K562 (cell line): ENCODE results near the gene HNRNPH3. TPM values are rescaled to one million over a fixed set of nuclear protein-coding genes. Genes with fewer than 3 reads are reported as not detected.

Source experiments
- BMI1 ChIP-seq: fragments of 150-350 bp; IDR thresholded peaks from 2 replicates; pipeline ENCODE4 v1.6.1; 2014; ENCODE audit warnings: low read length
- DIDO1 ChIP-seq: fragments of 450-650 bp; IDR thresholded peaks from 2 replicates; pipeline ENCODE4 v1.6.1; 2016; ENCODE audit warnings: low read depth, missing biosample characterization, missing genetic modification characterization
- ELF4 ChIP-seq: fragments of 450-650 bp; formaldehyde crosslinking; IDR thresholded peaks from 2 replicates; pipeline ENCODE4 v1.4.0; 2022; ENCODE audit warnings: missing genetic modification characterization
- FOXJ2 ChIP-seq: fragments of 200-800 bp; sonication (Bioruptor generic); IDR thresholded peaks from 2 replicates; pipeline ENCODE4 v1.6.1; 2016; ENCODE audit warnings: missing genetic modification characterization, missing compliant biosample characterization
- FOXK2 ChIP-seq, 2 experiments: fragments of 450-650 bp; IDR thresholded peaks in 1 of 2; conservative IDR thresholded peaks in 1 of 2; 2 replicates each; pipeline ENCODE4 v1.6.1; 2016; ENCODE audit warnings: low read depth in 2 of 2, mild to moderate bottlenecking in 1 of 2
- FOXM1 ChIP-seq, 2 experiments: fragments of 450-650 bp in 1 of 2; sonication (generic) in 1 of 2; formaldehyde crosslinking in 1 of 2; IDR thresholded peaks; 2 replicates each; pipeline versions ENCODE4 v1.6.1 to v1.9.0; 2017 to 2022; ENCODE audit warnings: low read depth in 2 of 2, mild to moderate bottlenecking in 2 of 2, missing genetic modification reagents in 1 of 2, moderate library complexity in 1 of 2
- HNRNPLL ChIP-seq: fragments of 200-400 bp; formaldehyde crosslinking; IDR thresholded peaks from 2 replicates; pipeline ENCODE4 v1.6.1; 2017; ENCODE audit warnings: low read length, low read depth, mild to moderate bottlenecking; ENCODE audit not compliant: poor library complexity, severe bottlenecking
- RFX1 ChIP-seq: fragments of 450-650 bp; IDR thresholded peaks from 2 replicates; pipeline ENCODE4 v1.6.1; 2016; ENCODE audit warnings: mild to moderate bottlenecking, moderate library complexity
- SMARCA5 ChIP-seq: fragments of 450-650 bp; IDR thresholded peaks from 2 replicates; pipeline ENCODE4 v1.6.1; 2016
- TAF7 ChIP-seq: fragments of 450-650 bp; IDR thresholded peaks from 2 replicates; pipeline ENCODE4 v1.6.1; 2016; ENCODE audit warnings: missing genetic modification characterization, missing compliant biosample characterization
- ZNF146 ChIP-seq: IDR thresholded peaks from one replicate; pipeline ENCODE4 v1.6.1; 2018; ENCODE audit warnings: missing compliant biosample characterization; ENCODE audit not compliant: unreplicated experiment
- ZNF384 ChIP-seq: IDR thresholded peaks from 2 replicates; pipeline ENCODE4 v1.6.1; 2012; ENCODE audit warnings: low read depth, low read length, improper control_type of control experiment
- polyA plus RNA-seq, 8 experiments: library from polyadenylated mRNA; depleted of rRNA in 4 of 8; stranded (reverse) in 5 of 8; unstranded in 3 of 8; fragments of >200 nt; fragmentation: Nextera tagmentation in 2 of 8; fragmentation: Illumina TruSeq in 1 of 8; extraction: Ambion mirVana in 2 of 8; extraction: Trizol in 1 of 8; gene quantifications; 2 replicates each; pipeline versions ENCODE4 v1.2.1 to v1.2.3, GENCODE V29; 2011 to 2014; ENCODE audit warnings: inconsistent platforms in 1 of 8, missing spikeins in 1 of 8
- total RNA-seq, 7 experiments: library from RNA; depleted of rRNA in 6 of 7; stranded (reverse); fragments of >200 nt in 6 of 7; fragmentation: Illumina TruSeq in 2 of 7; extraction: Trizol in 2 of 7; gene quantifications; 2 replicates each; pipeline versions ENCODE4 v1.2.1 to v1.2.3, GENCODE V29; 2011 to 2021; ENCODE audit warnings: low replicate concordance in 1 of 7
- TF ChIP-seq, protein P1 (sequence below): fragments of 250-450 bp; sonication (Bioruptor Pico); IDR thresholded peaks from 2 replicates; pipeline ENCODE4 v1.4.0; 2020; ENCODE audit warnings: mild to moderate bottlenecking, moderate library complexity, borderline replicate concordance
- TF ChIP-seq, protein P2 (sequence below): fragments of 450-650 bp; IDR thresholded peaks from 2 replicates; pipeline ENCODE4 v1.6.1; 2017; ENCODE audit warnings: antibody characterized with exemption, mild to moderate bottlenecking
- TF ChIP-seq, protein P3 (sequence below), 2 experiments: fragments of 450-650 bp; IDR thresholded peaks; 2 replicates each; pipeline ENCODE4 v1.6.1; 2018; ENCODE audit warnings: mild to moderate bottlenecking in 2 of 2, low read depth in 1 of 2; ENCODE audit not compliant: partially characterized antibody in 2 of 2

HNRNPH3 gene
- total and polyA plus RNA-seq, 9 of the 15 experiments (the other 6 are each of a cell fraction or from before 2014, with no cell fraction given) = 52.8 to 562 (median 152) TPM

DNA sequence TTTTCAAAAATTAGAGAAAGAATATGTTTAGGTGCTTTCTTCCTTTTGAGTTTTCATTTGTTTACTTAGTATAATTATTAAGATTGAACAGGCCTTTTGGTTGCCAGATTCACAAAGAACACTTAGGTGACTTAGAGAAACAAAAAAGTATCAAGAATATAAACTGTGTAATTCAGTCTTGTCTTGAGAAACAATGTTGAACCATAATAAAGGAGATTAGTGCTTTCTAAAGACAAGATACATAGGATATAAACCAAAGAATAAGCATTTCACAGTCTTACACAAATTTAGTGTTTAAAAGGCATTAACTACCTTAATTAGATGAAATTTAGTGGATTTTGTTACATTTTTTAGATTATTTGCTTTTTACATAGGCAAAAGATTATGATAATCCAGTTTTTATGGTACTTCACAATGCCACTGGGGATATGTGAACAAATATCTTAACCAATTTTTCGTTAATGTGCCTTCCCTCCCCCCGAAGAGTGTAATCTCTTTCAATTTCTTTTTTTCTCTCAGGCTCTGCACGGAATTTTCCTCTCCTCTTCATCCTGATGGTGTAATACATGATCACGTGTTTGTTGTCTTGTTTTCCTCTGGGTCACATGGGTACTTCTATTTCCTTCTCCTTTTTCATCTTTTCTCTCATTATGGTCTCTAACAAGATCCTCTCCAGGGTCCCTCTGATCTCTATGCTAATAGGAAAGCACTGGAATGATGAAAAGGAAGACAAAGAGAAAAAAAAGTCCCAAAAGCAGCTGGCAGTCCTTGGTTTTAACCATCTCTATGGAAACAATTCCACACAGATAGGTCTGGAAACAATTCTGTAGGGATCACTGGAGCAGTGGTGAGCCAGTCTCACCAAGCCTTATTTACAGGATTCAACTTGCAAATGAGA lies 3.7 kb upstream of the HNRNPH3 start (continued):
- TF ChIP-seq, protein P1, sequence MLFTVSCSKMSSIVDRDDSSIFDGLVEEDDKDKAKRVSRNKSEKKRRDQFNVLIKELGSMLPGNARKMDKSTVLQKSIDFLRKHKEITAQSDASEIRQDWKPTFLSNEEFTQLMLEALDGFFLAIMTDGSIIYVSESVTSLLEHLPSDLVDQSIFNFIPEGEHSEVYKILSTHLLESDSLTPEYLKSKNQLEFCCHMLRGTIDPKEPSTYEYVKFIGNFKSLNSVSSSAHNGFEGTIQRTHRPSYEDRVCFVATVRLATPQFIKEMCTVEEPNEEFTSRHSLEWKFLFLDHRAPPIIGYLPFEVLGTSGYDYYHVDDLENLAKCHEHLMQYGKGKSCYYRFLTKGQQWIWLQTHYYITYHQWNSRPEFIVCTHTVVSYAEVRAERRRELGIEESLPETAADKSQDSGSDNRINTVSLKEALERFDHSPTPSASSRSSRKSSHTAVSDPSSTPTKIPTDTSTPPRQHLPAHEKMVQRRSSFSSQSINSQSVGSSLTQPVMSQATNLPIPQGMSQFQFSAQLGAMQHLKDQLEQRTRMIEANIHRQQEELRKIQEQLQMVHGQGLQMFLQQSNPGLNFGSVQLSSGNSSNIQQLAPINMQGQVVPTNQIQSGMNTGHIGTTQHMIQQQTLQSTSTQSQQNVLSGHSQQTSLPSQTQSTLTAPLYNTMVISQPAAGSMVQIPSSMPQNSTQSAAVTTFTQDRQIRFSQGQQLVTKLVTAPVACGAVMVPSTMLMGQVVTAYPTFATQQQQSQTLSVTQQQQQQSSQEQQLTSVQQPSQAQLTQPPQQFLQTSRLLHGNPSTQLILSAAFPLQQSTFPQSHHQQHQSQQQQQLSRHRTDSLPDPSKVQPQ (CRISPR knock-in tag) = 0 out of 2 replicates have a peak, but pooled peaks have one; percentile 65
- TF ChIP-seq ELF4 (0 out of 2 replicates have a peak, but pooled peaks have one; percentile 43), DIDO1 (tag) (no peak), HNRNPLL (no peak), ZNF146 (no peak), TAF7 (tag) (0 out of 2 replicates have a peak, but pooled peaks have one; percentile 31), FOXJ2 (tag) (peak; percentile 89), FOXK2 (conservative IDR thresholded peaks at IDR 0.05 in 1 of 2, IDR thresholded peaks at IDR 0.05 in 1 of 2; ENCODE audit: low read depth in 2 of 2) (peak; percentile 77 to 81), SMARCA5 (no peak), ZNF384 (no peak), FOXM1 (IDR thresholded peaks at IDR 0.05; ENCODE audit: low read depth) (0 out of 2 replicates have a peak, but pooled peaks have one; percentile 28), FOXM1 (CRISPR knock-in tag; IDR thresholded peaks at IDR 0.05; ENCODE audit: low read depth) (no peak), BMI1 (no peak), RFX1 (peak; percentile 37)
- TF ChIP-seq, protein P2, sequence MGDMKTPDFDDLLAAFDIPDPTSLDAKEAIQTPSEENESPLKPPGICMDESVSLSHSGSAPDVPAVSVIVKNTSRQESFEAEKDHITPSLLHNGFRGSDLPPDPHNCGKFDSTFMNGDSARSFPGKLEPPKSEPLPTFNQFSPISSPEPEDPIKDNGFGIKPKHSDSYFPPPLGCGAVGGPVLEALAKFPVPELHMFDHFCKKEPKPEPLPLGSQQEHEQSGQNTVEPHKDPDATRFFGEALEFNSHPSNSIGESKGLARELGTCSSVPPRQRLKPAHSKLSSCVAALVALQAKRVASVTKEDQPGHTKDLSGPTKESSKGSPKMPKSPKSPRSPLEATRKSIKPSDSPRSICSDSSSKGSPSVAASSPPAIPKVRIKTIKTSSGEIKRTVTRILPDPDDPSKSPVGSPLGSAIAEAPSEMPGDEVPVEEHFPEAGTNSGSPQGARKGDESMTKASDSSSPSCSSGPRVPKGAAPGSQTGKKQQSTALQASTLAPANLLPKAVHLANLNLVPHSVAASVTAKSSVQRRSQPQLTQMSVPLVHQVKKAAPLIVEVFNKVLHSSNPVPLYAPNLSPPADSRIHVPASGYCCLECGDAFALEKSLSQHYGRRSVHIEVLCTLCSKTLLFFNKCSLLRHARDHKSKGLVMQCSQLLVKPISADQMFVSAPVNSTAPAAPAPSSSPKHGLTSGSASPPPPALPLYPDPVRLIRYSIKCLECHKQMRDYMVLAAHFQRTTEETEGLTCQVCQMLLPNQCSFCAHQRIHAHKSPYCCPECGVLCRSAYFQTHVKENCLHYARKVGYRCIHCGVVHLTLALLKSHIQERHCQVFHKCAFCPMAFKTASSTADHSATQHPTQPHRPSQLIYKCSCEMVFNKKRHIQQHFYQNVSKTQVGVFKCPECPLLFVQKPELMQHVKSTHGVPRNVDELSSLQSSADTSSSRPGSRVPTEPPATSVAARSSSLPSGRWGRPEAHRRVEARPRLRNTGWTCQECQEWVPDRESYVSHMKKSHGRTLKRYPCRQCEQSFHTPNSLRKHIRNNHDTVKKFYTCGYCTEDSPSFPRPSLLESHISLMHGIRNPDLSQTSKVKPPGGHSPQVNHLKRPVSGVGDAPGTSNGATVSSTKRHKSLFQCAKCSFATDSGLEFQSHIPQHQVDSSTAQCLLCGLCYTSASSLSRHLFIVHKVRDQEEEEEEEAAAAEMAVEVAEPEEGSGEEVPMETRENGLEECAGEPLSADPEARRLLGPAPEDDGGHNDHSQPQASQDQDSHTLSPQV = peak; percentile 43; the same call in 1 of the 2 replicates
- TF ChIP-seq, protein P3, sequence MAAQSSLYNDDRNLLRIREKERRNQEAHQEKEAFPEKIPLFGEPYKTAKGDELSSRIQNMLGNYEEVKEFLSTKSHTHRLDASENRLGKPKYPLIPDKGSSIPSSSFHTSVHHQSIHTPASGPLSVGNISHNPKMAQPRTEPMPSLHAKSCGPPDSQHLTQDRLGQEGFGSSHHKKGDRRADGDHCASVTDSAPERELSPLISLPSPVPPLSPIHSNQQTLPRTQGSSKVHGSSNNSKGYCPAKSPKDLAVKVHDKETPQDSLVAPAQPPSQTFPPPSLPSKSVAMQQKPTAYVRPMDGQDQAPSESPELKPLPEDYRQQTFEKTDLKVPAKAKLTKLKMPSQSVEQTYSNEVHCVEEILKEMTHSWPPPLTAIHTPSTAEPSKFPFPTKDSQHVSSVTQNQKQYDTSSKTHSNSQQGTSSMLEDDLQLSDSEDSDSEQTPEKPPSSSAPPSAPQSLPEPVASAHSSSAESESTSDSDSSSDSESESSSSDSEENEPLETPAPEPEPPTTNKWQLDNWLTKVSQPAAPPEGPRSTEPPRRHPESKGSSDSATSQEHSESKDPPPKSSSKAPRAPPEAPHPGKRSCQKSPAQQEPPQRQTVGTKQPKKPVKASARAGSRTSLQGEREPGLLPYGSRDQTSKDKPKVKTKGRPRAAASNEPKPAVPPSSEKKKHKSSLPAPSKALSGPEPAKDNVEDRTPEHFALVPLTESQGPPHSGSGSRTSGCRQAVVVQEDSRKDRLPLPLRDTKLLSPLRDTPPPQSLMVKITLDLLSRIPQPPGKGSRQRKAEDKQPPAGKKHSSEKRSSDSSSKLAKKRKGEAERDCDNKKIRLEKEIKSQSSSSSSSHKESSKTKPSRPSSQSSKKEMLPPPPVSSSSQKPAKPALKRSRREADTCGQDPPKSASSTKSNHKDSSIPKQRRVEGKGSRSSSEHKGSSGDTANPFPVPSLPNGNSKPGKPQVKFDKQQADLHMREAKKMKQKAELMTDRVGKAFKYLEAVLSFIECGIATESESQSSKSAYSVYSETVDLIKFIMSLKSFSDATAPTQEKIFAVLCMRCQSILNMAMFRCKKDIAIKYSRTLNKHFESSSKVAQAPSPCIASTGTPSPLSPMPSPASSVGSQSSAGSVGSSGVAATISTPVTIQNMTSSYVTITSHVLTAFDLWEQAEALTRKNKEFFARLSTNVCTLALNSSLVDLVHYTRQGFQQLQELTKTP (IDR thresholded peaks at IDR 0.05; ENCODE audit: low read depth in 1 of 2, partially characterized antibody in 2 of 2) = peak in 1 of 2 experiments; percentile 81
